K562 (cell line): ENCODE results near the gene MIX23. TPM values are rescaled to one million over a fixed set of nuclear protein-coding genes. Genes with fewer than 3 reads are reported as not detected.
A peak's percentile ranks its signal among the peaks of the same experiment; 100 is the strongest.

Experiments used
- FOXA1 ChIP-seq: fragments of 450-650 bp; IDR thresholded peaks from 2 replicates; pipeline ENCODE4 v1.6.1; 2016; ENCODE audit warnings: mild to moderate bottlenecking, borderline replicate concordance
- FOXA3 ChIP-seq, 2 experiments: fragments of 450-650 bp in 1 of 2; sonication (generic) in 1 of 2; formaldehyde crosslinking; IDR thresholded peaks in 1 of 2; conservative IDR thresholded peaks in 1 of 2; 2 replicates each; pipeline versions ENCODE4 v1.4.0 to v1.8.0; 2020 to 2022; ENCODE audit warnings: mild to moderate bottlenecking in 2 of 2, missing genetic modification reagents in 1 of 2
- HDAC1 ChIP-seq, 2 experiments: fragments of 450-650 bp; IDR thresholded peaks; 2 replicates each; pipeline ENCODE4 v1.6.1; 2016 to 2017; ENCODE audit warnings: inconsistent platforms in 1 of 2, mild to moderate bottlenecking in 1 of 2, moderate library complexity in 1 of 2
- LCOR ChIP-seq: sonication (generic); formaldehyde crosslinking; IDR thresholded peaks from 2 replicates; pipeline ENCODE4 v1.8.0; 2022; ENCODE audit warnings: mild to moderate bottlenecking, missing genetic modification reagents
- NELFE ChIP-seq: IDR thresholded peaks from 2 replicates; pipeline ENCODE4 v1.6.1; 2011; ENCODE audit warnings: mild to moderate bottlenecking; ENCODE audit not compliant: insufficient read depth, insufficient read length
- SPI1 ChIP-seq: IDR thresholded peaks from 2 replicates; pipeline ENCODE4 v1.6.1; 2011; ENCODE audit warnings: low read depth, low read length, control low read depth, borderline replicate concordance
- ZFP36 ChIP-seq: fragments of 150-350 bp; IDR thresholded peaks from 2 replicates; pipeline ENCODE4 v1.6.1; 2018; ENCODE audit warnings: low read length, low read depth; ENCODE audit not compliant: partially characterized antibody
- ZNF197 ChIP-seq: fragments of 200-800 bp; sonication (Bioruptor generic); IDR thresholded peaks from 2 replicates; pipeline ENCODE4 v1.6.1; 2016; ENCODE audit warnings: low read depth, missing genetic modification characterization, missing compliant biosample characterization
- ZNF24 ChIP-seq: fragments of 450-650 bp; IDR thresholded peaks from 2 replicates; pipeline ENCODE4 v1.6.1; 2016
- polyA plus RNA-seq, 8 experiments: library from polyadenylated mRNA; depleted of rRNA in 4 of 8; stranded (reverse) in 5 of 8; unstranded in 3 of 8; fragments of >200 nt; fragmentation: Nextera tagmentation in 2 of 8; fragmentation: Illumina TruSeq in 1 of 8; extraction: Ambion mirVana in 2 of 8; extraction: Trizol in 1 of 8; gene quantifications; 2 replicates each; pipeline versions ENCODE4 v1.2.1 to v1.2.3, GENCODE V29; 2011 to 2014; ENCODE audit warnings: inconsistent platforms in 1 of 8, missing spikeins in 1 of 8
- total RNA-seq, 7 experiments: library from RNA; depleted of rRNA in 6 of 7; stranded (reverse); fragments of >200 nt in 6 of 7; fragmentation: Illumina TruSeq in 2 of 7; extraction: Trizol in 2 of 7; gene quantifications; 2 replicates each; pipeline versions ENCODE4 v1.2.1 to v1.2.3, GENCODE V29; 2011 to 2021; ENCODE audit warnings: low replicate concordance in 1 of 7
- TF ChIP-seq, protein P1 (sequence below): fragments of 250-450 bp; sonication (Bioruptor Pico); IDR thresholded peaks from 2 replicates; pipeline ENCODE4 v1.4.0; 2020; ENCODE audit warnings: mild to moderate bottlenecking, moderate library complexity
- TF ChIP-seq, protein P2 (sequence below): fragments of 450-650 bp; IDR thresholded peaks from 2 replicates; pipeline ENCODE4 v1.6.1; 2014; ENCODE audit warnings: low read depth, mild to moderate bottlenecking, moderate library complexity, borderline replicate concordance
- TF ChIP-seq, protein P3 (sequence below), 2 experiments: fragments of 200-800 bp in 1 of 2; sonication (Bioruptor generic) in 1 of 2; sonication (generic) in 1 of 2; formaldehyde crosslinking in 1 of 2; IDR thresholded peaks in 1 of 2; conservative IDR thresholded peaks in 1 of 2; 2 replicates each; pipeline versions ENCODE4 v1.5.0 to v1.6.1; 2016 to 2020; ENCODE audit warnings: missing compliant biosample characterization in 1 of 2, missing genetic modification characterization in 1 of 2, missing genetic modification reagents in 1 of 2
- TF ChIP-seq, protein P4 (sequence below): fragments of 450-650 bp; formaldehyde crosslinking; IDR thresholded peaks from 2 replicates; pipeline ENCODE4 v1.4.0; 2020; ENCODE audit warnings: mild to moderate bottlenecking, moderate library complexity
- TF ChIP-seq, protein P5 (sequence below): fragments of 450-650 bp; IDR thresholded peaks from 2 replicates; pipeline ENCODE4 v1.6.1; 2016; ENCODE audit warnings: antibody characterized with exemption

MIX23 gene
- total and polyA plus RNA-seq, 9 of the 15 experiments (the other 6 are each of a cell fraction or from before 2014, with no cell fraction given), result 45.5 to 185 (median 106) TPM

DNA sequence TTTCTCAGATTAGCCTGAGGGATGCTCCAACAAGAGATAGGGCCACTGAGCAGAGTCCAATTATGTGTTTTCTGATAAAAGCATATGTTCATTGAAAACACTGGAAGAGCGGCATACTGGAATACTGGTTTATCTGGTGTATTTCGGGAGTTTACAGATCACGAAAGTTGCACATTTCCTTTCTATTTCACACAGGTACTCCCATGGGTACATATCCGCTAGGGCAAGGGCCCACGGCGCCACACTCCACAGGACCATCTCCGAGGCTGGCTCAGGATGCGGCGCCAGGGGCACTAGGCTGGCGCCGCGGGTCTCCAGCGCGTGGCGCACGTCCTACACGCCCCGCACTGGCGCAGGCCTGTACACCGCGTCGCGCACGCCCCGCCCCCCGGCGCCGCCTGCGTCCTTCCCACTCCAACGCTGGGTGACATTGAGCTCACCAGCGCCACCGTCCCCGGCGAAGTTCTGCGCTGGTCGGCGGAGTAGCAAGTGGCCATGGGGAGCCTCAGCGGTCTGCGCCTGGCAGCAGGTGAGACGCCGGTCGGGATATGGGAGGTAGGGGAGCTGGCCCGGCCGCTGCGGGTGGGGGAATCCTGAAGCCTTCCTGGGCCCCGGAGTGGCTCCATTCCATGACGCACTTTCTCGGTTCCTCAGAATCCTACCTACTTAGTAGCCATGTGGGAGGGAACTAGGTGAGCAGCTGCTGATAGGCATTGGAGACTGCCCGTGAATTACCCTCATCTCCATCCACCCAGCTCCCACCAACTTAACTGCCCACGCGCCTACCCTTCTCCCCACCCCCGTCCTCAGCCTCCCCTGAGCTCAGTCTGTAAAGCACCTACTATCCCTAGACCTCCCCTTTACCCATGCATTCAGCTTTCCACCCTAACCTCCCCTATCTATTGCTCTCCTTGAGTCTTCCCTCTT, 1.0 kb upstream of the MIX23 start, which contains the start of gene FAM162A (continued):
- TF ChIP-seq ZFP36 (no peak), HDAC1 (IDR thresholded peaks at IDR 0.05) (peak in 1 of 2 experiments; percentile 53; a peak in 1 of 4 replicates), SPI1 (no peak), FOXA1 (no peak), LCOR (no peak), NELFE (no peak), FOXA3 (CRISPR knock-in tag; conservative IDR thresholded peaks at IDR 0.05 in 1 of 2, IDR thresholded peaks at IDR 0.05 in 1 of 2) (no peak), ZNF197 (CRISPR knock-in tag) (no peak), ZNF24 (no peak)
- TF ChIP-seq, protein P1, sequence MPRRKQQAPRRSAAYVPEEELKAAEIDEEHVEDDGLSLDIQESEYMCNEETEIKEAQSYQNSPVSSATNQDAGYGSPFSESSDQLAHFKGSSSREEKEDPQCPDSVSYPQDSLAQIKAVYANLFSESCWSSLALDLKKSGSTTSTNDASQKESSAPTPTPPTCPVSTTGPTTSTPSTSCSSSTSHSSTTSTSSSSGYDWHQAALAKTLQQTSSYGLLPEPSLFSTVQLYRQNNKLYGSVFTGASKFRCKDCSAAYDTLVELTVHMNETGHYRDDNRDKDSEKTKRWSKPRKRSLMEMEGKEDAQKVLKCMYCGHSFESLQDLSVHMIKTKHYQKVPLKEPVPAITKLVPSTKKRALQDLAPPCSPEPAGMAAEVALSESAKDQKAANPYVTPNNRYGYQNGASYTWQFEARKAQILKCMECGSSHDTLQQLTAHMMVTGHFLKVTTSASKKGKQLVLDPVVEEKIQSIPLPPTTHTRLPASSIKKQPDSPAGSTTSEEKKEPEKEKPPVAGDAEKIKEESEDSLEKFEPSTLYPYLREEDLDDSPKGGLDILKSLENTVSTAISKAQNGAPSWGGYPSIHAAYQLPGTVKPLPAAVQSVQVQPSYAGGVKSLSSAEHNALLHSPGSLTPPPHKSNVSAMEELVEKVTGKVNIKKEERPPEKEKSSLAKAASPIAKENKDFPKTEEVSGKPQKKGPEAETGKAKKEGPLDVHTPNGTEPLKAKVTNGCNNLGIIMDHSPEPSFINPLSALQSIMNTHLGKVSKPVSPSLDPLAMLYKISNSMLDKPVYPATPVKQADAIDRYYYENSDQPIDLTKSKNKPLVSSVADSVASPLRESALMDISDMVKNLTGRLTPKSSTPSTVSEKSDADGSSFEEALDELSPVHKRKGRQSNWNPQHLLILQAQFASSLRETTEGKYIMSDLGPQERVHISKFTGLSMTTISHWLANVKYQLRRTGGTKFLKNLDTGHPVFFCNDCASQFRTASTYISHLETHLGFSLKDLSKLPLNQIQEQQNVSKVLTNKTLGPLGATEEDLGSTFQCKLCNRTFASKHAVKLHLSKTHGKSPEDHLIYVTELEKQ (CRISPR knock-in tag), result no peak
- TF ChIP-seq, protein P2, sequence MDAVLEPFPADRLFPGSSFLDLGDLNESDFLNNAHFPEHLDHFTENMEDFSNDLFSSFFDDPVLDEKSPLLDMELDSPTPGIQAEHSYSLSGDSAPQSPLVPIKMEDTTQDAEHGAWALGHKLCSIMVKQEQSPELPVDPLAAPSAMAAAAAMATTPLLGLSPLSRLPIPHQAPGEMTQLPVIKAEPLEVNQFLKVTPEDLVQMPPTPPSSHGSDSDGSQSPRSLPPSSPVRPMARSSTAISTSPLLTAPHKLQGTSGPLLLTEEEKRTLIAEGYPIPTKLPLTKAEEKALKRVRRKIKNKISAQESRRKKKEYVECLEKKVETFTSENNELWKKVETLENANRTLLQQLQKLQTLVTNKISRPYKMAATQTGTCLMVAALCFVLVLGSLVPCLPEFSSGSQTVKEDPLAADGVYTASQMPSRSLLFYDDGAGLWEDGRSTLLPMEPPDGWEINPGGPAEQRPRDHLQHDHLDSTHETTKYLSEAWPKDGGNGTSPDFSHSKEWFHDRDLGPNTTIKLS, result peak; percentile 47; the same call in 1 of the 2 replicates
- TF ChIP-seq, protein P3, sequence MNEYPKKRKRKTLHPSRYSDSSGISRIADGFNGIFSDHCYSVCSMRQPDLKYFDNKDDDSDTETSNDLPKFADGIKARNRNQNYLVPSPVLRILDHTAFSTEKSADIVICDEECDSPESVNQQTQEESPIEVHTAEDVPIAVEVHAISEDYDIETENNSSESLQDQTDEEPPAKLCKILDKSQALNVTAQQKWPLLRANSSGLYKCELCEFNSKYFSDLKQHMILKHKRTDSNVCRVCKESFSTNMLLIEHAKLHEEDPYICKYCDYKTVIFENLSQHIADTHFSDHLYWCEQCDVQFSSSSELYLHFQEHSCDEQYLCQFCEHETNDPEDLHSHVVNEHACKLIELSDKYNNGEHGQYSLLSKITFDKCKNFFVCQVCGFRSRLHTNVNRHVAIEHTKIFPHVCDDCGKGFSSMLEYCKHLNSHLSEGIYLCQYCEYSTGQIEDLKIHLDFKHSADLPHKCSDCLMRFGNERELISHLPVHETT (CRISPR knock-in tag; conservative IDR thresholded peaks at IDR 0.05 in 1 of 2, IDR thresholded peaks at IDR 0.05 in 1 of 2), result no peak
- TF ChIP-seq, protein P4, sequence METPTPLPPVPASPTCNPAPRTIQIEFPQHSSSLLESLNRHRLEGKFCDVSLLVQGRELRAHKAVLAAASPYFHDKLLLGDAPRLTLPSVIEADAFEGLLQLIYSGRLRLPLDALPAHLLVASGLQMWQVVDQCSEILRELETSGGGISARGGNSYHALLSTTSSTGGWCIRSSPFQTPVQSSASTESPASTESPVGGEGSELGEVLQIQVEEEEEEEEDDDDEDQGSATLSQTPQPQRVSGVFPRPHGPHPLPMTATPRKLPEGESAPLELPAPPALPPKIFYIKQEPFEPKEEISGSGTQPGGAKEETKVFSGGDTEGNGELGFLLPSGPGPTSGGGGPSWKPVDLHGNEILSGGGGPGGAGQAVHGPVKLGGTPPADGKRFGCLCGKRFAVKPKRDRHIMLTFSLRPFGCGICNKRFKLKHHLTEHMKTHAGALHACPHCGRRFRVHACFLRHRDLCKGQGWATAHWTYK (CRISPR knock-in tag), result no peak
- TF ChIP-seq, protein P5, sequence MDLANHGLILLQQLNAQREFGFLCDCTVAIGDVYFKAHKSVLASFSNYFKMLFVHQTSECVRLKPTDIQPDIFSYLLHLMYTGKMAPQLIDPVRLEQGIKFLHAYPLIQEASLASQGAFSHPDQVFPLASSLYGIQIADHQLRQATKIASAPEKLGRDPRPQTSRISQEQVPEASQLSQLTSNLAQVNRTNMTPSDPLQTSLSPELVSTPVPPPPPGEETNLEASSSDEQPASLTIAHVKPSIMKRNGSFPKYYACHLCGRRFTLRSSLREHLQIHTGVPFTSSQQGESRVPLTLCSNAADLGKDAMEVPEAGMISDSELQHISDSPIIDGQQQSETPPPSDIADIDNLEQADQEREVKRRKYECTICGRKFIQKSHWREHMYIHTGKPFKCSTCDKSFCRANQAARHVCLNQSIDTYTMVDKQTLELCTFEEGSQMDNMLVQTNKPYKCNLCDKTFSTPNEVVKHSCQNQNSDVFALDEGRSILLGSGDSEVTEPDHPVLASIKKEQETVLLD, result peak; percentile 55; the same call in 1 of the 2 replicates
